ENCODE results near the gene NSRP1. TPM values are rescaled to one million over a fixed set of nuclear protein-coding genes. Genes with fewer than 3 reads are reported as not detected.
A peak's percentile ranks its signal among the peaks of the same experiment; 100 is the strongest.

Gene NSRP1
- total and polyA plus RNA-seq, 2 of the 13 experiments (the other 11 are each of a cell fraction or from before 2014, with no cell fraction given) = 7.0 to 14.3 TPM

DNA sequence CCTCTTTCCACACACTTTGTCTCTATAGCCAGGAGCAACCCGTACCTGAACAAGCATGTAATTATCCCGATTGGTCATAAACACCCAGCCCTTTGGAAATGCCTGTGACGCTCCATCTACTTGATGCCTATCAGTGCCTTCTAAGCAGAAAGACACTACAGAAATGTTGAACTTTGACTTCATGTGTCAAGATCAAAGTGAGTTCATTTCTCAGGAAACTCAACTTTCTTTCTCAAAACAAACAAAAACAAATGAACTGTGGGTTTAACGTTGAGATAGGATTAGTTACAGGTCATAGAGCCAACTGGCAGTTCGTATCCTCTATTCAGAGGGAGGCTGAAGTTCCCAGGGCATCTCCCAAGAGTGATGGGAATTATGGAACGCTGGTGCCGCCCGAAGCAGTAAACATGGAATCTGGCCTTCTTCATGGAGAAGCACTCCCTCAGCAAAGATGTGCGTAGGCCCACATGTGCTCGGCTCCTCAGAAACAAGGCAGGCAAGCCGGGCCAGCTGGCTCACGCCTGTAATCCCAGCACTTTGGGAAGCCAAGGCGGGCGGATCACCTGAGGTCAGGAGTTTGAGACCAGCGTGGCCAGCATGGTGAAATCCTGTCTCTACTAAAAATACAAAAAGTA lies 109.4 kb downstream of the NSRP1 start:
- Histone ChIP-seq H3K4me3 (replicated peaks in 1 of 3; ENCODE audit: insufficient read depth in 1 of 3, low read depth in 2 of 3, low read length in 3 of 3) (peak overlapping the region; percentile 34 to 69 (median 61)), H3K4me1 (ENCODE audit: insufficient read depth, low read length) (peaks cover 89% of the 10 kb centered on the region), H3K27ac (ENCODE audit: extremely low read length, insufficient read depth, low read length) (peak overlapping the region; percentile 89), H3K36me3 (replicated peaks in 1 of 2; ENCODE audit: control insufficient read depth in 1 of 2, insufficient read depth in 2 of 2, low read length in 2 of 2) (no peaks in the 10 kb centered on the region), H3K9ac (ENCODE audit: insufficient read depth, low read depth, low read length) (peak overlapping the region; percentile 60), H3K79me2 (ENCODE audit: insufficient read depth, low read length) (no peaks in the 10 kb centered on the region), H4K20me1 (ENCODE audit: insufficient read depth, low read length) (no peaks in the 10 kb centered on the region), H3K9me3 (ENCODE audit: low read length) (no peaks in the 10 kb centered on the region), H3K27me3 (ENCODE audit: control insufficient read depth in 1 of 2, insufficient read depth in 2 of 2, low read length in 2 of 2) (no peaks in the 10 kb centered on the region), H3K4me2 (ENCODE audit: low read depth, low read length) (peak overlapping the region; percentile 79), H2AFZ (ENCODE audit: low read length) (peak overlapping the region; percentile 62)
- in situ Hi-C loops (cut with HindIII; ENCODE audit: extremely low pct_ligation_motif_present, low pct_unique_long_range_greater_than_20kb) (no loop called here), intact Hi-C loops (cut with micrococcal nuclease; ENCODE audit: unreplicated experiment) (loop anchor here (10.0 kb wide), 1 partner anchor 51 kb away; no protein-coding TSS in a partner anchor)
- peak; percentile 90 for FAIRE-seq
- peak; percentile 76 for ATAC-seq
- POLR2A ChIA-PET = interaction anchor here (1.0 to 2.7 kb wide), 11 partner anchors 9 to 119 kb away, joined by 3 to 9 read pairs (median 5); partner anchors contain the start of gene SLC6A4
- no TSS peak for BruUV-seq (replicated peaks)
- CTCF ChIA-PET (ENCODE audit: low intra/inter-chr PET ratio, low total read pairs) = no interaction called here
- 2% methylated on average over 12 of the region's 15 CpGs for WGBS (ENCODE audit: low lambda C conversion rate)
- peak; percentile 96 for DNase-seq (ENCODE audit: low spot score)
- TF ChIP-seq SOX5 (CRISPR knock-in tag; IDR thresholded peaks at IDR 0.05; ENCODE audit: borderline replicate concordance) (peak; percentile 79), ZNF747 (CRISPR knock-in tag; IDR thresholded peaks at IDR 0.05; ENCODE audit: borderline replicate concordance) (no peak), TRIM24 (CRISPR knock-in tag; IDR thresholded peaks at IDR 0.05) (no peak), MXI1 (IDR thresholded peaks at IDR 0.05; ENCODE audit: borderline replicate concordance, low read depth, low read length) (no peak; the same call in 2 of the 3 replicates), ZBTB21 (CRISPR knock-in tag; IDR thresholded peaks at IDR 0.05) (no peak; the same call in 1 of the 2 replicates), CSRNP1 (CRISPR knock-in tag; IDR thresholded peaks at IDR 0.05) (0 out of 2 replicates have a peak, but pooled peaks have one; percentile 48), ZNF605 (CRISPR knock-in tag; IDR thresholded peaks at IDR 0.05) (no peak), SP1 (IDR thresholded peaks at IDR 0.05) (no peak), SP1 (CRISPR knock-in tag; IDR thresholded peaks at IDR 0.05) (no peak)
- TF ChIP-seq, protein P1, sequence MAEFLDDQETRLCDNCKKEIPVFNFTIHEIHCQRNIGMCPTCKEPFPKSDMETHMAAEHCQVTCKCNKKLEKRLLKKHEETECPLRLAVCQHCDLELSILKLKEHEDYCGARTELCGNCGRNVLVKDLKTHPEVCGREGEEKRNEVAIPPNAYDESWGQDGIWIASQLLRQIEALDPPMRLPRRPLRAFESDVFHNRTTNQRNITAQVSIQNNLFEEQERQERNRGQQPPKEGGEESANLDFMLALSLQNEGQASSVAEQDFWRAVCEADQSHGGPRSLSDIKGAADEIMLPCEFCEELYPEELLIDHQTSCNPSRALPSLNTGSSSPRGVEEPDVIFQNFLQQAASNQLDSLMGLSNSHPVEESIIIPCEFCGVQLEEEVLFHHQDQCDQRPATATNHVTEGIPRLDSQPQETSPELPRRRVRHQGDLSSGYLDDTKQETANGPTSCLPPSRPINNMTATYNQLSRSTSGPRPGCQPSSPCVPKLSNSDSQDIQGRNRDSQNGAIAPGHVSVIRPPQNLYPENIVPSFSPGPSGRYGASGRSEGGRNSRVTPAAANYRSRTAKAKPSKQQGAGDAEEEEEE (CRISPR knock-in tag; IDR thresholded peaks at IDR 0.05; ENCODE audit: borderline replicate concordance) = no peak
- TF ChIP-seq, protein P2, sequence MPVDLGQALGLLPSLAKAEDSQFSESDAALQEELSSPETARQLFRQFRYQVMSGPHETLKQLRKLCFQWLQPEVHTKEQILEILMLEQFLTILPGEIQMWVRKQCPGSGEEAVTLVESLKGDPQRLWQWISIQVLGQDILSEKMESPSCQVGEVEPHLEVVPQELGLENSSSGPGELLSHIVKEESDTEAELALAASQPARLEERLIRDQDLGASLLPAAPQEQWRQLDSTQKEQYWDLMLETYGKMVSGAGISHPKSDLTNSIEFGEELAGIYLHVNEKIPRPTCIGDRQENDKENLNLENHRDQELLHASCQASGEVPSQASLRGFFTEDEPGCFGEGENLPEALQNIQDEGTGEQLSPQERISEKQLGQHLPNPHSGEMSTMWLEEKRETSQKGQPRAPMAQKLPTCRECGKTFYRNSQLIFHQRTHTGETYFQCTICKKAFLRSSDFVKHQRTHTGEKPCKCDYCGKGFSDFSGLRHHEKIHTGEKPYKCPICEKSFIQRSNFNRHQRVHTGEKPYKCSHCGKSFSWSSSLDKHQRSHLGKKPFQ (CRISPR knock-in tag; IDR thresholded peaks at IDR 0.05; ENCODE audit: insufficient replicate concordance) = no peak
- TF ChIP-seq, protein P3, sequence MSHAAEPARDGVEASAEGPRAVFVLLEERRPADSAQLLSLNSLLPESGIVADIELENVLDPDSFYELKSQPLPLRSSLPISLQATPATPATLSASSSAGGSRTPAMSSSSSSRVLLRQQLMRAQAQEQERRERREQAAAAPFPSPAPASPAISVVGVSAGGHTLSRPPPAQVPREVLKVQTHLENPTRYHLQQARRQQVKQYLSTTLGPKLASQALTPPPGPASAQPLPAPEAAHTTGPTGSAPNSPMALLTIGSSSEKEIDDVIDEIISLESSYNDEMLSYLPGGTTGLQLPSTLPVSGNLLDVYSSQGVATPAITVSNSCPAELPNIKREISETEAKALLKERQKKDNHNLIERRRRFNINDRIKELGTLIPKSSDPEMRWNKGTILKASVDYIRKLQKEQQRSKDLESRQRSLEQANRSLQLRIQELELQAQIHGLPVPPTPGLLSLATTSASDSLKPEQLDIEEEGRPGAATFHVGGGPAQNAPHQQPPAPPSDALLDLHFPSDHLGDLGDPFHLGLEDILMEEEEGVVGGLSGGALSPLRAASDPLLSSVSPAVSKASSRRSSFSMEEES (CRISPR knock-in tag; IDR thresholded peaks at IDR 0.05) = no peak

All from HepG2 (cell line).